GM21447 (cell line): ENCODE results near the gene FBXO8.
"Not testable (repeated sequence)": the region's sequence is repeated elsewhere in the genome, so short reads cannot be mapped to it uniquely, and the experiment has no call there.

ENCODE experiments used
- ATAC-seq: cut with Tn5 transposase; IDR thresholded peaks from one replicate; pipeline ENCODE4 v1.9.1; 2021; ENCODE audit not compliant: unreplicated experiment

FBXO8 gene

GRCh38 chr4:174283507-174284471 is at the start of gene FBXO8, which contains the start of gene CEP44:
Gene FBXO8, minus strand, starts transcription at chr4:174283667. Its CDS starts 20,575 bp downstream, at chr4:174263092.
Gene CEP44, plus strand, starts transcription at chr4:174283911. Its CDS starts 15,211 bp downstream, at chr4:174299122.
- peak; percentile 71 for ATAC-seq

- ATAC-seq = no peak
Observed at GRCh38 chr4:174332741-174333493, 49.5 kb upstream of the FBXO8 start.

- no peak for ATAC-seq
Observed at GRCh38 chr4:174324725-174325124, 41.3 kb upstream of the FBXO8 start.

- no peak for ATAC-seq
Observed at GRCh38 chr4:174324236-174324635, 40.8 kb upstream of the FBXO8 start.

- no peak for ATAC-seq
Observed at GRCh38 chr4:174320494-174321199, 37.2 kb upstream of the FBXO8 start.

- ATAC-seq = no peak
Observed at GRCh38 chr4:174318829-174319764, 35.6 kb upstream of the FBXO8 start.

GRCh38 chr4:174317531-174317930 is 34.1 kb upstream of the FBXO8 start:
- ATAC-seq = no peak

GRCh38 chr4:174316954-174317353 is 33.5 kb upstream of the FBXO8 start:
- ATAC-seq = no peak

- no peak for ATAC-seq
Observed at GRCh38 chr4:174316546-174316945, 33.1 kb upstream of the FBXO8 start.

GRCh38 chr4:174314770-174315169 is 31.3 kb upstream of the FBXO8 start:
- ATAC-seq = no peak

- no peak for ATAC-seq
Observed at GRCh38 chr4:174314274-174314673, 30.8 kb upstream of the FBXO8 start.

GRCh38 chr4:174312993-174313392 is 29.5 kb upstream of the FBXO8 start:
- ATAC-seq = no peak

GRCh38 chr4:174307694-174308093 is 24.2 kb upstream of the FBXO8 start:
- ATAC-seq = no peak

GRCh38 chr4:174305961-174306360 is 22.5 kb upstream of the FBXO8 start:
- ATAC-seq = no peak

GRCh38 chr4:174304664-174305063 is 21.2 kb upstream of the FBXO8 start:
- ATAC-seq = no peak

GRCh38 chr4:174303687-174304086 is 20.2 kb upstream of the FBXO8 start:
- no peak for ATAC-seq

- not testable (repeated sequence) for ATAC-seq
Observed at GRCh38 chr4:174295142-174295541, 11.7 kb upstream of the FBXO8 start.

- ATAC-seq = not testable (repeated sequence)
Observed at GRCh38 chr4:174294641-174295040, 11.2 kb upstream of the FBXO8 start.

GRCh38 chr4:174292473-174292872 is 9.0 kb upstream of the FBXO8 start:
- ATAC-seq = no peak

- ATAC-seq = no peak
Observed at GRCh38 chr4:174286870-174287269, 3.4 kb upstream of the FBXO8 start.
